Measurements from ENCODE around the gene PSG6. TPM values are rescaled to one million over a fixed set of nuclear protein-coding genes. Genes with fewer than 3 reads are reported as not detected.
"Not testable (repeated sequence)": the region's sequence is repeated elsewhere in the genome, so short reads cannot be mapped to it uniquely, and the experiment has no call there.

The PSG6 gene
- total and polyA plus RNA-seq, 4 donors: 0.12 to 0.28 TPM; not detected in 2

GRCh38 chr19:42932485-42933101, 14.9 kb upstream of the PSG6 start:
- H3K9me3 ChIP-seq (ENCODE audit: control insufficient read depth, insufficient read depth, low read length); H3K4me1 ChIP-seq (ENCODE audit: control insufficient read depth, insufficient read depth, low read length); H3K27ac ChIP-seq (ENCODE audit: low read depth, low read length); H3K4me3 ChIP-seq (ENCODE audit: low read depth, low read length); H3K27me3 ChIP-seq (ENCODE audit: control insufficient read depth, insufficient read depth, low read length); H3K36me3 ChIP-seq (ENCODE audit: control insufficient read depth, insufficient read depth, low read length): not testable (repeated sequence)
- DNase-seq (ENCODE audit: low read depth in 4 of 6, low spot score in 6 of 6): peak in 2 of 6 donors; percentile 18 to 53
- 42% methylated on average over 2 of the region's 5 CpGs for WGBS (ENCODE audit: insufficient coverage)

- H3K27me3 ChIP-seq (ENCODE audit: control insufficient read depth, insufficient read depth, low read length); H3K27ac ChIP-seq (ENCODE audit: low read depth, low read length); H3K4me3 ChIP-seq (ENCODE audit: low read depth, low read length); H3K4me1 ChIP-seq (ENCODE audit: control insufficient read depth, insufficient read depth, low read length); H3K9me3 ChIP-seq (ENCODE audit: control insufficient read depth, insufficient read depth, low read length); H3K36me3 ChIP-seq (ENCODE audit: control insufficient read depth, insufficient read depth, low read length): not testable (repeated sequence)
- 20% methylated on average over 1 of the region's 1 CpG for whole genome bisulfite sequencing (ENCODE audit: insufficient coverage)
- peak in 1 of 6 donors; percentile 2 for DNase-seq (ENCODE audit: low read depth in 4 of 6, low spot score in 6 of 6)
These were observed 12.5 kb upstream of the PSG6 start for GRCh38 chr19:42930214-42930613.

GRCh38 chr19:42928896-42929295, 11.2 kb upstream of the PSG6 start:
- Histone ChIP-seq H3K27ac (ENCODE audit: low read depth, low read length) (no peak overlapping the region), H3K36me3 (ENCODE audit: control insufficient read depth, insufficient read depth, low read length) (no peaks in the 10 kb centered on the region), H3K9me3 (ENCODE audit: control insufficient read depth, insufficient read depth, low read length) (no peaks in the 10 kb centered on the region), H3K4me1 (ENCODE audit: control insufficient read depth, insufficient read depth, low read length) (no peaks in the 10 kb centered on the region), H3K27me3 (ENCODE audit: control insufficient read depth, insufficient read depth, low read length) (no peaks in the 10 kb centered on the region), H3K4me3 (ENCODE audit: low read depth, low read length) (no peak overlapping the region)
- WGBS (ENCODE audit: insufficient coverage): 87% methylated on average over 3 of the region's 3 CpGs
- no peak for DNase-seq (ENCODE audit: low read depth in 4 of 6, low spot score in 6 of 6)

DNA sequence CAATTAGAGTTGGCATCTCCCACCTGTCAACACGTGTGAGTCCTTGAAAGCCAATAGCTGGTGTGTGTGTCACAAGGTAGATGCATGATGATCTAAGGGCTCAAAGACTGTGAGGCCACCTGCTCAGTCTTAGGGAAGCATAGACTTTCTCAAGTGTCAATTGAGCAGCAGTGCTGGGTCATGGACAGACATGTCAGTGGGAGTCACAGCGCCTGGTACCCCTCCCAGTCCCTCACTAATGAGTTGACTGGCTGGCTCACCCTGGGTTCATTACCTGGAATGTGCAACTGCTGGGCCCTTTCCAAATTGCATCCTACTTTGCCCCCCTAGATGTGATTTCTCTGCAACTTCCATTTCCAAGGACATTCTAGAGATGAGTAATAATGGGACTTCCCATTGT, 9.1 kb upstream of the PSG6 start:
- Histone ChIP-seq H3K4me3 (ENCODE audit: low read depth, low read length) (no peak overlapping the region), H3K4me1 (ENCODE audit: control insufficient read depth, insufficient read depth, low read length) (no peaks in the 10 kb centered on the region), H3K27me3 (ENCODE audit: control insufficient read depth, insufficient read depth, low read length) (no peaks in the 10 kb centered on the region), H3K27ac (ENCODE audit: low read depth, low read length) (no peak overlapping the region), H3K9me3 (ENCODE audit: control insufficient read depth, insufficient read depth, low read length) (no peaks in the 10 kb centered on the region), H3K36me3 (ENCODE audit: control insufficient read depth, insufficient read depth, low read length) (no peaks in the 10 kb centered on the region)
- no peak for DNase-seq (ENCODE audit: low read depth in 4 of 6, low spot score in 6 of 6)
- 59% methylated on average over 2 of the region's 2 CpGs for WGBS (ENCODE audit: insufficient coverage)

GRCh38 chr19:42923106-42923505, 5.4 kb upstream of the PSG6 start:
- DNase-seq (ENCODE audit: low read depth in 4 of 6, low spot score in 6 of 6); H3K4me1 ChIP-seq (ENCODE audit: control insufficient read depth, insufficient read depth, low read length); H3K27me3 ChIP-seq (ENCODE audit: control insufficient read depth, insufficient read depth, low read length); H3K36me3 ChIP-seq (ENCODE audit: control insufficient read depth, insufficient read depth, low read length); H3K4me3 ChIP-seq (ENCODE audit: low read depth, low read length); H3K27ac ChIP-seq (ENCODE audit: low read depth, low read length); H3K9me3 ChIP-seq (ENCODE audit: control insufficient read depth, insufficient read depth, low read length): not testable (repeated sequence)
- 45% methylated on average over 7 of the region's 9 CpGs for WGBS (ENCODE audit: insufficient coverage)

DNA sequence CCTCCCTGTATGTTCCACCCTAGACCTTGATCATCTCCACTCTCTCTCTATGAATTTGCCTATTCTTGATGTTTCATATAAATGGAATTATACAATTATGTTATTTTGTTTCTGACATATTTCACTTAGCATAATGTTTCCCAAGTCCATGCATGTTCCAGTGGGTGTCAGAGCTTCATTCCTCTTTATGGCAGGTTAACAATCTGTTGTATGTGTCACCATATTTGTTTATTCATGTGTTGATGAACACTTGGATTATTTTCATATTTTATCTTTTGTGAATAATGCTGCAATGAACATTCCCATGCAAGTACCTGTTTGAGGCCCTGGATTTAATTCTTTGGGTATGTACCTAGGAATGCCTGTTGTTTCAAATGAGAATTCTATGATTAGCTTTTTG, 3.3 kb upstream of the PSG6 start:
- H3K9me3 ChIP-seq (ENCODE audit: control insufficient read depth, insufficient read depth, low read length); DNase-seq (ENCODE audit: low read depth in 4 of 6, low spot score in 6 of 6); H3K4me1 ChIP-seq (ENCODE audit: control insufficient read depth, insufficient read depth, low read length); H3K27me3 ChIP-seq (ENCODE audit: control insufficient read depth, insufficient read depth, low read length); H3K27ac ChIP-seq (ENCODE audit: low read depth, low read length); H3K36me3 ChIP-seq (ENCODE audit: control insufficient read depth, insufficient read depth, low read length); H3K4me3 ChIP-seq (ENCODE audit: low read depth, low read length): not testable (repeated sequence)

GRCh38 chr19:42919757-42920079, 2.0 kb upstream of the PSG6 start:
- no peak overlapping the region for H3K27ac ChIP-seq (ENCODE audit: low read depth, low read length)
- H3K36me3 ChIP-seq (ENCODE audit: control insufficient read depth, insufficient read depth, low read length): no peaks in the 10 kb centered on the region
- H3K9me3 ChIP-seq (ENCODE audit: control insufficient read depth, insufficient read depth, low read length): no peaks in the 10 kb centered on the region
- no peaks in the 10 kb centered on the region for H3K4me1 ChIP-seq (ENCODE audit: control insufficient read depth, insufficient read depth, low read length)
- H3K4me3 ChIP-seq (ENCODE audit: low read depth, low read length): no peak overlapping the region
- H3K27me3 ChIP-seq (ENCODE audit: control insufficient read depth, insufficient read depth, low read length): no peaks in the 10 kb centered on the region
- WGBS (ENCODE audit: insufficient coverage): 10% methylated on average over 2 of the region's 3 CpGs
- DNase-seq (ENCODE audit: low read depth in 4 of 6, low spot score in 6 of 6): no peak

- H3K36me3 ChIP-seq (ENCODE audit: control insufficient read depth, insufficient read depth, low read length); H3K9me3 ChIP-seq (ENCODE audit: control insufficient read depth, insufficient read depth, low read length); H3K4me1 ChIP-seq (ENCODE audit: control insufficient read depth, insufficient read depth, low read length); H3K4me3 ChIP-seq (ENCODE audit: low read depth, low read length); H3K27ac ChIP-seq (ENCODE audit: low read depth, low read length); H3K27me3 ChIP-seq (ENCODE audit: control insufficient read depth, insufficient read depth, low read length); DNase-seq (ENCODE audit: low read depth in 4 of 6, low spot score in 6 of 6): not testable (repeated sequence)
- 73% methylated on average over 25 of the region's 26 CpGs for WGBS (ENCODE audit: insufficient coverage)
These were observed 1.5 kb upstream of the PSG6 start for GRCh38 chr19:42919070-42919756.

DNA sequence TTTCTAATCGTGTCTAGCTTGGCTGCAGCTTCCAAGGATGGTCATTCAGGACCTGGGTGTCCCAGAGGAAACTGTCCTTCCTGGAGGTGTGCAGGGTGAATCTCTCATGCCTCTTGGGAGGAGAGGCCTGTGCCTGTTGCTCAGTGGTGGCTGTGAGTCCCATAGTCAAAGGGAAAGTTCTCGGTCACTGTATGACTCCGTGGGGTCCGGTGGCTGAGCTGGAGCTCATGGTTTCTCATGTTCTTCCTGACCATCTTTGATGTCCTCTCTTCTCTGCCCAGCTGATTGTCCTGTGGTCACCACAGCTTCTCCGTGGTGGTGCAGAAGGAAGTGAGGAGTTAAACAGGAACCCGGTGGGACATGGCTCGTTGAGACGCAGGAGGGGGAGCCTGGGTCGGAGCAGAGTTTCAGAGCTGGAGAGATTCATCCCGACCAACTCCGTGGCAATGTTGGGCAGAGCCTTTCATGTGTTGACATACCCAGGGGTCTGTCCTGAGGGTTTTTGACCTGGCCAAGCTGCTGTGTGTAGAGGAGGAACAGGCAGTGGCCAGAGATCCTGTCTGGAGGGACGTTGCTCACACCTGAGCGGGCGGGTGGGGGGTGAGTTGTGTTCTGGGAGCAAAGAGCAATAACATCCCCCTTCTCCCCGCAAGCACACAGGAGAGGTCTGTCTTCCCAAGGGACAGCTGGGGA, 829 bp upstream of the PSG6 start:
- 87% methylated on average over 13 of the region's 15 CpGs for WGBS (ENCODE audit: insufficient coverage)
- H3K4me1 ChIP-seq (ENCODE audit: control insufficient read depth, insufficient read depth, low read length): not testable (repeated sequence)

DNA sequence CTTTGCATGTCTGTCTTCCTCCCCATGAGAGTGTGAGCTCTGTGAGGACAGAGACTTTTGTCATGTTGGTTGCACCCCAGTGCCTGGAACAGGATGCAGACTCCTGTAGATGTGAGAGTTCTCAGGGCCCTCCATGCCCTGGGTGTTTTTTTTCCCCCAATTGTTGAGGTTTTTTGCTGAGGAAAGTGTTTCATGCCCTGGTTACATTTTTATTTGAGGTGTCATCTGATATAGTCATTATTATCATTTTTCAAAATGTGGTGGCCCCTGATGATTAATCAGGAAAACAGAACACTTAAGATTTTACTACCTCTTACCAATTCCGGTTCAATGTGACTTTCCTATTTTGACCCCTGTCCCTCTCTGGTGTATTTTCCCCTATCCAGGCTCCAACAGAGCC, 763 bp downstream of the PSG6 start:
- 88% methylated on average over 1 of the region's 1 CpG for WGBS (ENCODE audit: insufficient coverage)
- not testable (repeated sequence) for H3K36me3 ChIP-seq (ENCODE audit: control insufficient read depth, insufficient read depth, low read length); H3K9me3 ChIP-seq (ENCODE audit: control insufficient read depth, insufficient read depth, low read length); DNase-seq (ENCODE audit: low read depth in 4 of 6, low spot score in 6 of 6); H3K4me1 ChIP-seq (ENCODE audit: control insufficient read depth, insufficient read depth, low read length); H3K4me3 ChIP-seq (ENCODE audit: low read depth, low read length); H3K27ac ChIP-seq (ENCODE audit: low read depth, low read length); H3K27me3 ChIP-seq (ENCODE audit: control insufficient read depth, insufficient read depth, low read length)

More for the DNA sequence above, 829 bp upstream of the PSG6 start:
- H3K27ac ChIP-seq (ENCODE audit: low read depth, low read length); H3K4me3 ChIP-seq (ENCODE audit: low read depth, low read length); DNase-seq (ENCODE audit: low read depth in 4 of 6, low spot score in 6 of 6); H3K27me3 ChIP-seq (ENCODE audit: control insufficient read depth, insufficient read depth, low read length); H3K36me3 ChIP-seq (ENCODE audit: control insufficient read depth, insufficient read depth, low read length); H3K9me3 ChIP-seq (ENCODE audit: control insufficient read depth, insufficient read depth, low read length): not testable (repeated sequence)

Measured in spinal cord (tissue), 10 donors.